Subcutaneous abdominal adipose tissue (tissue), 5 donors: ENCODE measurements around the gene MGRN1.
"Not testable (repeated sequence)": the region's sequence is repeated elsewhere in the genome, so short reads cannot be mapped to it uniquely, and the experiment has no call there.

ENCODE experiments used
- H3K27ac ChIP-seq: one replicate; pipeline ENCODE4 v1.7.0; 2013; ENCODE audit warnings: low read depth, mild to moderate bottlenecking, inconsistent platforms, low read length, moderate library complexity
- H3K27me3 ChIP-seq, 5 donors: one replicate each; pipeline ENCODE4 v1.7.0; 2013; ENCODE audit warnings: low read length in 5 of 5, inconsistent platforms in 1 of 5; ENCODE audit not compliant: control insufficient read depth in 5 of 5, insufficient read depth in 4 of 5
- H3K36me3 ChIP-seq, 5 donors: one replicate each; pipeline ENCODE4 v1.7.0; 2013; ENCODE audit warnings: low read length in 5 of 5; ENCODE audit not compliant: control insufficient read depth in 5 of 5, insufficient read depth in 5 of 5
- H3K4me1 ChIP-seq, 5 donors: one replicate each; pipeline ENCODE4 v1.7.0; 2013; ENCODE audit warnings: low read length in 5 of 5, mild to moderate bottlenecking in 3 of 5, moderate library complexity in 1 of 5; ENCODE audit not compliant: control insufficient read depth in 5 of 5, insufficient read depth in 5 of 5
- H3K4me3 ChIP-seq, 5 donors: one replicate each; pipeline ENCODE4 v1.7.0; 2013; ENCODE audit warnings: low read length in 5 of 5, low read depth in 1 of 5
- H3K9ac ChIP-seq, 5 donors: one replicate each; pipeline ENCODE4 v1.7.0; 2013; ENCODE audit warnings: low read length in 5 of 5, mild to moderate bottlenecking in 4 of 5, moderate library complexity in 3 of 5
- H3K9me3 ChIP-seq, 5 donors: one replicate each; pipeline ENCODE4 v1.7.0; 2013; ENCODE audit warnings: low read length in 5 of 5; ENCODE audit not compliant: control insufficient read depth in 5 of 5
- donor health status: healthy.
- donor health status: healthy.
- donor health status: healthy.
- donor health status: healthy.
- donor health status: healthy.

MGRN1 gene

DNA sequence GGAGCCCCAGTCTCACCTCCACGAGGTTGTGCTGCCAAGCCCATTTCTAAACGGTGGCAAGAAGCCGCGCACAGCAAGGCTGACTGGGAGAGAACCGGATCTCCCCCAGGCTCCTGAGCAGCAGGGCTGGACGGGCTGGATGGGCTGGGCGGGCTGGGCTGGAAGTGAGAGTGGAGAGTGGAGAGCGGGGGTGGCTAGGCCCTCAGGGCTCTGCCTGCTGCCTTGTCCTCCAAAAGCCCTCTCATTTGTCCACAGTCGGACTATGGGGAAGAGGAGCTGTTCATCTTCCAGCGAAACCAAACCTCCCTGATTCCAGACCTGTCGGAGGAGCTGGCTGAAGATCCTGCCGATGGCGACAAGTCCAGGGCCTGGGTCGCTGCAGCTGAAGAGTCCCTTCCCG is 112.9 kb downstream of the MGRN1 start:
- Histone ChIP-seq H3K9ac (no peak overlapping the region), H3K27me3 (peaks cover 0 to 7% (median 4%) of the 10 kb centered on the region in 5 donors), H3K9me3 (no peaks in the 10 kb centered on the region), H3K27ac (no peak overlapping the region), H3K36me3 (no peaks in the 10 kb centered on the region), H3K4me3 (no peak overlapping the region), H3K4me1 (peaks cover 0 to 20% (median 19%) of the 10 kb centered on the region in 5 donors)

DNA sequence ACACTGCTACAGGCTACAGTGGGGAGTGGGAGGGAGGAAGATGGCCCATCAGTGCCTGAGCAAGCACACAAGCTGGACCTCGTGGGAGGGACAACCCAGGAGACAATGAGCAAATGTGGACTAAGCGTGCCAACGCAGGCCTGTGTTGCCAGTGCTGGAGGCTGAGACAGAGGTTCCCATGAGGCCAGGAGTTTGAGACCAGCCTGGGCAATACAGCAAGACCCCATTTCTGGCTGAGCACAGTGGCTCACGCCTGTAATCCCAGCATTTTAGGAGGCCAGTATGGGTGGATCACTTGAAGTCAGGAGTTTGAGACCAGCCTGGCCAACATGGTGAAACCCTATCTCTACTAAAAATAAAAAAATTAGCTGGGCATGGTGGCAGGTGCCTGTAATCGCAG is 113.7 kb downstream of the MGRN1 start:
- not testable (repeated sequence) for H3K36me3 ChIP-seq, H3K9ac ChIP-seq, H3K27ac ChIP-seq, H3K4me3 ChIP-seq, H3K9me3 ChIP-seq
- Histone ChIP-seq H3K4me1 (peaks cover 0 to 22% (median 19%) of the 10 kb centered on the region in 5 donors), H3K27me3 (peaks cover 4 to 10% (median 7%) of the 10 kb centered on the region in 5 donors)
